Measurements from ENCODE around the gene SCART1.

GRCh38 chr10:133475425-133475734, 21.6 kb downstream of the SCART1 start:
- TF ChIP-seq CTCF (IDR thresholded peaks at IDR 0.05 in 4 of 5, conservative IDR thresholded peaks at IDR 0.05 in 1 of 5): no peak
- no peak for TF ChIP-seq POLR2A (IDR thresholded peaks at IDR 0.05)

Data from gastrocnemius medialis (tissue), 4 donors.